NB4 (cell line): ENCODE results near the gene ILDR2.

ENCODE experiments used
- CTCF ChIP-seq: IDR thresholded peaks from one replicate; pipeline ENCODE4 v1.5.1; 2012; ENCODE audit warnings: low read depth, low read length
- MYC ChIP-seq: IDR thresholded peaks from 2 replicates; pipeline ENCODE4 v1.6.1; 2011; ENCODE audit warnings: low read depth, low read length
- POLR2A ChIP-seq: IDR thresholded peaks from 2 replicates; pipeline ENCODE4 v1.6.1; 2011; ENCODE audit warnings: mild to moderate bottlenecking; ENCODE audit not compliant: insufficient read length; ENCODE audit errors: extremely low read depth

GRCh38 chr1:167002354-167002753 is 27.0 kb upstream of the ILDR2 start:
- TF ChIP-seq CTCF (no peak), POLR2A (no peak), MYC (no peak)
